Panc1 (cell line): Measurements from ENCODE around the gene MST1. TPM values are rescaled to one million over a fixed set of nuclear protein-coding genes. Genes with fewer than 3 reads are reported as not detected.

ENCODE experiments used
- ATAC-seq: fragments of 200-7000 bp; cut with Tn5 transposase; 2 replicates; pipeline ENCODE4 v1.9.1; 2020; ENCODE audit warnings: mild to moderate bottlenecking, moderate library complexity
- BruUV-seq: library from RNA; stranded (reverse); fragments of 400-500 nt; replicated peaks from 2 replicates; lab custom pipeline; 2021; lab: Mats Ljungman, UMichigan
- CTCF ChIA-PET: fragments of 300-600 bp; sonication (Branson Sonifier 250); formaldehyde crosslinking; loops from one replicate; lab custom pipeline; 2022; ENCODE audit warnings: antibody characterized with exemption; lab: Charles Lee
- POLR2A ChIA-PET: fragments of 300-600 bp; sonication (Branson Sonifier 250); formaldehyde crosslinking; loops from one replicate; lab custom pipeline; 2022; ENCODE audit warnings: antibody characterized with exemption; lab: Charles Lee
- DNase-seq: peaks from one replicate; pipeline ENCODE4 v3.0.0-alpha.2; 2010; ENCODE audit warnings: low read depth, low spot score
- H3K27ac ChIP-seq: 2 replicates; pipeline ENCODE4 v1.5.1; 2011; ENCODE audit warnings: mild to moderate bottlenecking, low read length, inconsistent platforms
- H3K27me3 ChIP-seq: fragments of 200-500 bp; sonication (Bioruptor generic); 2 replicates; pipeline ENCODE4 v1.6.0; 2014; ENCODE audit warnings: low read length, inconsistent platforms; ENCODE audit not compliant: control insufficient read depth, insufficient read depth
- H3K36me3 ChIP-seq: fragments of 200-500 bp; sonication (Bioruptor generic); 2 replicates; pipeline ENCODE4 v1.5.1; 2014; ENCODE audit warnings: inconsistent platforms, mild to moderate bottlenecking, low read length, moderate library complexity; ENCODE audit not compliant: control insufficient read depth, insufficient read depth
- H3K4me1 ChIP-seq: 2 replicates; pipeline ENCODE4 v1.5.1; 2011; ENCODE audit warnings: inconsistent platforms, mild to moderate bottlenecking, low read length, moderate library complexity; ENCODE audit not compliant: control insufficient read depth, insufficient read depth
- H3K4me3 ChIP-seq, 2 experiments: 2 replicates each; pipeline ENCODE4 v1.5.1; 2011 to 2012; ENCODE audit warnings: low read depth in 2 of 2, low read length in 2 of 2, mild to moderate bottlenecking in 2 of 2, inconsistent platforms in 1 of 2, moderate library complexity in 1 of 2
- H3K9me3 ChIP-seq: fragments of 200-500 bp; sonication (Bioruptor generic); 2 replicates; pipeline ENCODE4 v1.5.1; 2014; ENCODE audit warnings: low read depth, mild to moderate bottlenecking, inconsistent platforms, low read length, moderate library complexity; ENCODE audit not compliant: control insufficient read depth, insufficient read depth
- POLR2AphosphoS5 ChIP-seq: IDR thresholded peaks from 2 replicates; pipeline ENCODE4 v1.6.1; 2012; ENCODE audit warnings: mild to moderate bottlenecking, low read depth, low read length, moderate library complexity
- REST ChIP-seq, 2 experiments: IDR thresholded peaks; 2 replicates each; pipeline ENCODE4 v1.6.1; 2011 to 2012; ENCODE audit warnings: low read depth in 2 of 2, control low read depth in 1 of 2, low read length in 1 of 2, mild to moderate bottlenecking in 1 of 2, moderate library complexity in 1 of 2; ENCODE audit not compliant: insufficient read depth in 1 of 2
- SIN3A ChIP-seq: IDR thresholded peaks from 2 replicates; pipeline ENCODE4 v1.6.1; 2012; ENCODE audit warnings: low read depth, mild to moderate bottlenecking, low read length, moderate library complexity, borderline replicate concordance; ENCODE audit not compliant: insufficient read depth
- TCF7L2 ChIP-seq: IDR thresholded peaks from 2 replicates; pipeline ENCODE4 v1.6.1; 2011; ENCODE audit warnings: mild to moderate bottlenecking, low read depth, low read length, inconsistent platforms
- in situ Hi-C: cut with HindIII; loops from 2 replicates; pipeline ENCODE4 v1.10.0; 2016; ENCODE audit warnings: low sequenced_read_pairs, low pct_unique_long_range_greater_than_20kb
- intact Hi-C: fragments of 100-400 bp; cut with micrococcal nuclease; formaldehyde crosslinking; loops from one replicate; pipeline ENCODE4 v1.10.0; 2022; ENCODE audit not compliant: unreplicated experiment
- total RNA-seq: library from RNA; stranded (reverse); gene quantifications from one replicate; pipeline ENCODE4 v1.2.1, GENCODE V29; 2021; ENCODE audit not compliant: unreplicated experiment
- TF ChIP-seq, protein P1 (sequence below): fragments of 450-650 bp; IDR thresholded peaks from 2 replicates; pipeline ENCODE4 v1.5.1; 2017; ENCODE audit warnings: mild to moderate bottlenecking

Gene MST1
- total RNA-seq, 1 experiment from 2014 or later: 14.0 TPM

DNA sequence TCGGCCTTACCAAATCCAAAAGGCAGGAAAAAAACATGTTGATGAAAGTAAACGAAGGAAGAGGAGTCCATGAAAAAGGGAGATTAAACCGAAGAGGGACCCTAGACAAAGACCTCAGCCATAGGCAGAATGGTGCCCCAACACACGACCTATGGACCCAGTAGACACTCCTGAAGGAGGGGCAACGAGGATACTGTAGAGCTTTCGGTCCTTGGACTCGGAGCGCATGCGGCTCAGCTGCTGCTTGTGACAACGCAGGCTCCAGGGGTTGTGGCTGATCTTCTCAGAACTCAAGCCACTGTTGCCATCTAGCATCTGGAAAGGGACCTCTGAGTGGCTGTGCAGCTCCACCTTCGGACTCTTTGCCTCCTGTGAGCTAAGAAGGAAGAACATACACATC is 43.3 kb upstream of the MST1 start:
- CTCF ChIA-PET: no interaction called here

GRCh38 chr3:49729966-49730609 is 40.8 kb upstream of the MST1 start:
- POLR2A ChIA-PET: no interaction called here
- CTCF ChIA-PET: no interaction called here
- H3K27ac ChIP-seq: no peak overlapping the region
- peaks cover 5% of the 10 kb centered on the region; the same call in 1 of the 2 replicates for H3K36me3 ChIP-seq
- DNase-seq (no peak), ATAC-seq (no peak)
- no peaks in the 10 kb centered on the region for H3K9me3 ChIP-seq
- no TSS peak for BruUV-seq
- TF ChIP-seq, protein P1, sequence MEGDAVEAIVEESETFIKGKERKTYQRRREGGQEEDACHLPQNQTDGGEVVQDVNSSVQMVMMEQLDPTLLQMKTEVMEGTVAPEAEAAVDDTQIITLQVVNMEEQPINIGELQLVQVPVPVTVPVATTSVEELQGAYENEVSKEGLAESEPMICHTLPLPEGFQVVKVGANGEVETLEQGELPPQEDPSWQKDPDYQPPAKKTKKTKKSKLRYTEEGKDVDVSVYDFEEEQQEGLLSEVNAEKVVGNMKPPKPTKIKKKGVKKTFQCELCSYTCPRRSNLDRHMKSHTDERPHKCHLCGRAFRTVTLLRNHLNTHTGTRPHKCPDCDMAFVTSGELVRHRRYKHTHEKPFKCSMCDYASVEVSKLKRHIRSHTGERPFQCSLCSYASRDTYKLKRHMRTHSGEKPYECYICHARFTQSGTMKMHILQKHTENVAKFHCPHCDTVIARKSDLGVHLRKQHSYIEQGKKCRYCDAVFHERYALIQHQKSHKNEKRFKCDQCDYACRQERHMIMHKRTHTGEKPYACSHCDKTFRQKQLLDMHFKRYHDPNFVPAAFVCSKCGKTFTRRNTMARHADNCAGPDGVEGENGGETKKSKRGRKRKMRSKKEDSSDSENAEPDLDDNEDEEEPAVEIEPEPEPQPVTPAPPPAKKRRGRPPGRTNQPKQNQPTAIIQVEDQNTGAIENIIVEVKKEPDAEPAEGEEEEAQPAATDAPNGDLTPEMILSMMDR: no peak
- intact Hi-C loops: no loop called here
- H3K4me1 ChIP-seq: no peaks in the 10 kb centered on the region
- no peaks in the 10 kb centered on the region for H3K27me3 ChIP-seq
- in situ Hi-C loops: no loop called here
- no peak overlapping the region for H3K4me3 ChIP-seq

More for the DNA sequence above, 43.3 kb upstream of the MST1 start:
- Histone ChIP-seq H3K9me3 (no peaks in the 10 kb centered on the region), H3K4me1 (no peaks in the 10 kb centered on the region), H3K4me3 (no peak overlapping the region), H3K36me3 (peaks cover 5% of the 10 kb centered on the region; the same call in 1 of the 2 replicates), H3K27me3 (no peaks in the 10 kb centered on the region), H3K27ac (no peak overlapping the region)
- no TSS peak for BruUV-seq
- ATAC-seq (no peak), DNase-seq (no peak)
- in situ Hi-C loops (no loop called here), intact Hi-C loops (no loop called here)
- TF ChIP-seq, protein P1: no peak
- TF ChIP-seq POLR2AphosphoS5: no peak
- TF ChIP-seq SIN3A: no peak
- no peak for TF ChIP-seq REST (IDR thresholded peaks at IDR 0.05; ENCODE audit: insufficient read depth in 1 of 2, low read depth in 2 of 2, low read length in 1 of 2)
- no peak for TF ChIP-seq TCF7L2
- POLR2A ChIA-PET: no interaction called here
